HG03439 (cell line): ENCODE data around the gene MLLT3.

Experiments used
- ATAC-seq: cut with Tn5 transposase; IDR thresholded peaks from one replicate; pipeline ENCODE4 v1.9.1; 2021; ENCODE audit warnings: mild to moderate bottlenecking, moderate library complexity; ENCODE audit not compliant: unreplicated experiment

The MLLT3 gene

DNA sequence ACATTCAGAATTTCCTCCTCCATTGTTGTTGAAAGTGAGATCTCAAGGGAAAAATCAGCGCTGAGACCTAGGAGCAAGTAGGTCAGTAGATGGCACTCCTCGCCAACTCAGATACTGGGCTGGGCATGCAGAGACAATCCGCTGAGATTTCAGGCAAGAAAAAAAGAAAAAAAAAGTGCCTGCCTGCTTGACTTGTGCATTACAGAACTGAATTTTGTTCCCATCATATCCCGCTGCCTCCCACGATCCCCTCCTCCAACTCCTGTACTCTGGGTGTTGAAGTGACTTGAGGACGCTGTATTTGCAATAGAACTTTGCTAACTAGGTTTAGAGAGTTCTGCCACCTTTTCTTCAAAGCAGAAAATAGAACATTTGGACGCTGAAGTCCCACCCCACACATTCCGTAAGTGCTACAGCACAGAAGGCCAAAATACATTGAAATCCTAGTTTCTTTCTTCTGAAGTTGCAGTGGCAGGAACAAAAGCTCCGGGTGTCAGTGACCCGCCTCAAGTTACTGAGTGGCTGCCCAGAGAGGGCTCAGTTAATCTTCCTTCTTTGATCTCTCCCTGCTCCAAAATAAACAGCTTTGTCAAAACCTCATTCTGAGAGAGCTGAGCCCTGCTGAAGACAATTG is 265.8 kb downstream of the MLLT3 start:
- no peak for ATAC-seq

DNA sequence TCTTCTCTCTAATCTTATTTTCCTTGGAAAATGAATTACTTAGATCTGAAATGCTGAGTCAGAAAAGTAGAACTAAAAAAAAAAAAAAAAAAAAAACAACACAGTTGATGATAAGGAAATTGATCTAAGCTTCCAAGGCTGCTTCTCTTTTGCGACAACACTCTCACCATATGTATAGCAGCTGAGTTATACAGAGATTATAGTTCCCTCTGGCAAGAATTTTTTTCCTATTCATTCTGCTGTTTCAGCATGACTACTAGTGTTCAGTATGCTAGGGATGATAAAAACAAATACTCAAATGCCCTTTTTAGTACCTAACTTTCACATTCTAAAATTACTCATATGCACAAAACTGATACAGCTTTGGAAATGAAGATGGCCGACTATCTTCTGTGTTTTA is 267.3 kb downstream of the MLLT3 start:
- ATAC-seq, result no peak

DNA sequence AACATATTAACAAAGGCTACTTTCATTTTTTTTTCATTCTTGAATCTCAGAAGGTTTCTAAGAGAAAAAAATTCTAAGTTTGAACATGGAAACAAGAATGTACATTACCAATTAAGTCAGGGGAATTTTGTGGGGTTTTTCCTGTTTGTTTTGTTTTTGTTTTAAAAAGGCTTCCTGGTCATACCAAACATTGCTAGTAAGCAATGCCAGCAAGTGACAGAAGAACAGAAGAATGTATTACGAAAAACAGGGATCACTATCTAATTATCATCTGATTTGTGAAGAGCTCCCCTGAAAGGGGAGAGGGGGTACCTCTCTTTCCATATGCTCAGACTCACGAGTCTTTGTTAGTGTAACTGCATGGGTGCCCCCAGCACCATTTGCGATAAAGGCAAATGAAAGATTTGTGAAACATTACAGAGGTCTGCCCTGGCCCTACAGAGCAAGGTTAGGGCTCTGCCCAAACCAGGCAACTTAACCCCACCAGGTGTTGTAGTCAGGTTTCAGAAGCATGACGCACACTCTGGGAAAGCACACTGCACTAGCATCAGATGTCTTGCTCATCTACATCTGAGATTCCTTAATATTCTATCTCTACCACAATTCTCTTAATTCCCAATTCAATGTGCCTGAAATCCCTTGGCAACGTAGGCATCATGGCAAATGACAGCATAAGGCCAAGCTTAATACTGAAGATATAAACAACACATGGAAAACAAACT is 268.2 kb downstream of the MLLT3 start:
- no peak for ATAC-seq

DNA sequence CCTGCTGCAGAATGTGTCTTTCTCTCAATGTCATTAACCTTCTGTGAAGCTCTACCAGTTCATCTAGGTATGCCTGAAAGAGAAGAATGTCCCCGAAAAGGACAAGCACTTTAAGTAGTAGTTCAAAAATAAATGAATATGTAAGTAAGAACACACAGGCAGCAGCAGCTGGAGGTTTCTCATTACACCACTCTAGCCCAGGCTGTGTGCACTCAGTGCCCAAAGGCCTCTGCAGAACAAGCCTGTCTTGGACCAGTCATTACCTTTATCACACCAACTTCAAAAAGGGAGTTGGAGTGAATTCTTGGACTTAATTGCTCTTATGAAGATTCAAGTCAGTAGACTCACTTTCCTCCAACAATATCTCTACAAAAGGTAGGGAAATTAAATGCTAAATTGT is 268.8 kb downstream of the MLLT3 start:
- no peak for ATAC-seq

DNA sequence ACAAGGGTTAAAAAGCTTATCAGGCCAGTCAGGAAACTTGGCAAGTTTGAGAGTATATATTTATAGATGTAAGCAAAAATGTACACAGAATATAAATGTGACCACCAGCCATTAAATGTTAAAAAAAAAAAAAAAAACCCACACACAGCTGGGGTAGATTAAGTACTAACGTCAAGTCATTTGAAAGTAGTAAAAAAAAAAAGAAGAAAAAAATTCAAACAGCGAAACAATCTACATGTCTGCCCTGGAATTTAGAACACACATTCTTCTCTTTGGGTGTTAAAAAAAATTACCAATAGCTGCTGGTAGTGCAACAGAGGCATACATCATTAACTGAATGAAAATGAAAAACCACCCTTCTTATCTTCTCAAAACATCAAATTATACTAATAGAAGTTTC is 269.7 kb downstream of the MLLT3 start:
- ATAC-seq, result no peak

DNA sequence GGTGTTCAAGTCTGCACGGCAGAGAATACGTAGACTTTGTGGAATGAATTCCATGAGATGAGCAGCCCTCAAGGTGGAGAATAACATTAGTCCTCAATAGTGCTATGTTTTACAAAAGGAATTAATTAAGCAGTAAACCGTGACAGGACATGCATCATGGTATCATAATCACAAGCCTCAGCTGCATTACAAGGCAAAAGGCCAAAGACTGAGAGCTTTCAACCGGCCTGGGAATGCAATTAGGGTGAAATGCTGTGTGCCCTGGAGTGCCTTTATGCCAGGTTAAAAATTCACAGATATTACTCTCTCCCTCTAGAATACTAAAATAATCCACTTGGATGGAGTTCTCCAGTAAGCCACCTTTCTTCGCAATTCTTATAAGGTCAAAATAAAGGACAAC is 270.6 kb downstream of the MLLT3 start:
- ATAC-seq, result no peak

DNA sequence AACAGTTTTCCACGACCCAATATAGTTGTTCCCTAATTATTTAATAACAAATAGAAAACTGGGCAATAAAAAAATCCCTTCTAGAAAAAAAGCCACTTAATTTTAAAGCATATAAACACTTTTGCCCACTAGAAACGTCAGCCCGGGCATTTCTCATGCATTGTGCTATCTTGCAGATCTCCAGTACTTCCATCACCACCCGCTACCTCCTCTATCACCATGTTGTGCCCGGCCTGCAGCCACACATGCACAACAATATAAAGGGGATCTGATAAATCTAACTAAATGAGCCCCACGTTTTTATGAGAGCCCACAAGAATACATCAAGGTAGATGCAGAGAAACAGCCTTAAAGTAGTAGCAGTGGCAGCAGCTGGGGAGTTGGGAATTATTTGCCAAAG is 272.7 kb downstream of the MLLT3 start:
- ATAC-seq, result no peak

DNA sequence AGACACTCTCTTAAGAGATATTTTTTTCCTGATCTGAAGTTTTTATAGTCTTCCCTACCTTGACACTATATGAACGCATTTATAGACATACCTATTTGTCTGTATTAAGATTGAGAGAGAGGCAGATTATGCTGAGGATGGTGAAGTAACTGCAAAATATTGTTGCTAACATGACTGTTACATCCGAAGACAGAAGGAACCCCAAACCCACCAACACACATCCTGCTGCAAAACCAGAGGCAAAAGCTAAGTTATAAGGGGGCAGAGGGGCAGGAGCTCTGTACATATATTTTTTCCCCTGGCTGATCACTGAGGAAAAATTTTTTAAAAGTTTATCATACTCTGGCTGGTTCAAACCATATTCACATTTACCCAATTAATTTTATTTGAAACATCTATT is 279.0 kb downstream of the MLLT3 start:
- ATAC-seq, result no peak

DNA sequence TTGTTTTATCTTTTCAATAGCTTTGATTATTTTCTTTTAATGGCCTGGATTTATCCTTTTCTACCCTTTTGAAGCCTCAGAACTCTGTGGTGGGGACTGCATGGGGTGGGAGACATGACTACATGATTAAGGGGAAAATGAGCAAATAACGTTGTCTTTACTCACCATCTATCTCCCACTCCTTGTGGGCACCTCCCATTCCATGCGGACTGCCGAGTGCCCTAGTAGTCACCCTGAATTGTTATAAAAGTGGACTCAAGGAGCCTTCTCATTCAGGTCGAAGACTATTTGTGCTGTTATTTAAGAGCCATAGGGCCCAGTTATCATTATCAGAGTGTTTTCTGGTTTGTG is 281.8 kb downstream of the MLLT3 start:
- ATAC-seq, result no peak

DNA sequence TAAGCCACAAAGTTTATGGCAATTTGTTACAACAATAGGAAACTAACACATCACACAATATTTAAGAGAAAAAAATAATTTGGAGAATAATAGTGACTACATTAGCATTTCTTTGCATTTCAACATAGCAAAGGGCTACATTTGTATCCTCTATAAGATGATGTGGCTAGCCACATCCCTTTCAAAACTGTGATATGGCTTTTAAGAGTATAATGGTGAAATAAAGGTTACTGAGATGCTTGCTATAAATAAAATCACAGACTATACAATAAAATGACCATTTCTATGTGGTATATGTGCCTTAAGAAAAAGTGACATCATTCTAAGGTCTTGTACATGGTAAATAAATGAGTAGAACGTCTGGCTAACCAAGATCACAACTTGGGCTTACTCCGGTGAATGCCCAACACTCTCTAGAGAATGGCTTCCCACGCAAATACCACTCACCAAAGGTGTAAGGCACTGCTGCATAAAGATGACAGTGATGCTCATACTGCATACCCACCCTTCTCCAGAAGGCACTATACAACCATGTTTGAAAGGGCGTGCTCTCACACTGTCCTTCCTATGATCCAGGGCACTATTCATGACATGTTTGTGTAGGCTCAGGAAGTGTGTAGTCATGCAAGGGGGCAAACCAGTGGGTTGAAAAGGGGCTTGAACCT is 286.5 kb downstream of the MLLT3 start:
- no peak for ATAC-seq

DNA sequence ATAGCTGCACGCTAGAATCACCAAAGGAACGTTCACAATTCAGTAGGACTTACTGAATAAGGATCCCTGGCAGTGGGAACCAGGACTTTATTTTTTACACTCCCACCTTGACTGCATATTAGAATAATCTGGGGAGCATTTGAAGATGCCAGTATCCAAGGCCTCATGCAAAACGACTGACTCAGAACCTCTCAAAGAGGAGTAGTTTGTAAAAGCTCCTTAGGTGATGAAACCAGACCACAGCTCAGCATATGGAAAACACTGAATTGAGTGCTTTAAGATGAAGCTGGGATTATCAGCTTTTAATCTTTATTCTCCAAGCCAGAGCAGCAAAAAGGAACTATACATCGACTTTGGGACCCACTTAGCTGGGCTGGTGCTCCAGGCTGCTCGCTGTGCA is 288.3 kb downstream of the MLLT3 start:
- no peak for ATAC-seq

DNA sequence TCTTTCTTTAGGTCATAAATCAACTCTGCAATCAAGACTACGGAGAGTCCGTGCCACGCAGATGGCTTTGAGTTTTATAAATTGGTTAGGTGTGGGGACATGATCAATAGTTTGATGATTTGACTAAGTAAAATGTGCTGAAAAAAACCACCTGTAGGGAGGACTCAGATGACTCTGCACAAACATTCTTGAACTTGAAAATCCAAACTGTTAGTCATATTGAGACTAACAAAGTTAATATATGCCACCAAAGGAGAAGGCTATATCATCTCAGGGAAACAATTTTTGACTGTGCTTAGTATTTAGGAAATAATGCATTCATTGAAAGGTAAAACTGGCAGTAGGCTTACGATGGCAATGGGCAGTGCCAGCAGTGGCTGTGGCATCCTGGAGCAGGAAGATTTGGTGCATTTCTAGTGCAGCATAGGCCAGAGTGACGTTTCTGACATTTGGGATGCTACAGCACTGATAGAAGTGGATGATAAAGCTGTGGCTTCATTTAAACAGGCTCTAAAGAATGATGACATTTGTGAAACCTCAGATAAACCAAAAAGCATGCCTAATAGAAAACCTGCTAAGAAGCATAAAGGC is 291.1 kb downstream of the MLLT3 start:
- peak; percentile 79 for ATAC-seq

DNA sequence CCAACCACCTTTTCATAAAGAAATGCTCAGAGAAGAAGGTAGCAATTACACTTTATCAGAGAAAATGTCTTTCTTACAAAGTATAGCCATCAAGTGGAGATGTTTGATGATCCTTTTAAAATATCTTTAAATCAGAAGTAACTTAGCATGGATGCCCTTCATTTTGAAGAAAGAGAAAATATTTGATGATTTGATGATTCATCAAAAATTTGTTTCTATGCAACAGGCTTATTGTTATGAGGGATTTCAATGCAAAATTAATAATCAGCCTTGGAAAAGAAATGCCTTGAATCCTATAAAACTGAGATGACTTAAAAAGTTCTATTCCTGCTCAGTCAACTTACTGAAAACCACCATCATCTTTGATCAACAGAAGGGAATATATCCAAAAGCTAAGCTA is 291.6 kb downstream of the MLLT3 start:
- no peak for ATAC-seq

DNA sequence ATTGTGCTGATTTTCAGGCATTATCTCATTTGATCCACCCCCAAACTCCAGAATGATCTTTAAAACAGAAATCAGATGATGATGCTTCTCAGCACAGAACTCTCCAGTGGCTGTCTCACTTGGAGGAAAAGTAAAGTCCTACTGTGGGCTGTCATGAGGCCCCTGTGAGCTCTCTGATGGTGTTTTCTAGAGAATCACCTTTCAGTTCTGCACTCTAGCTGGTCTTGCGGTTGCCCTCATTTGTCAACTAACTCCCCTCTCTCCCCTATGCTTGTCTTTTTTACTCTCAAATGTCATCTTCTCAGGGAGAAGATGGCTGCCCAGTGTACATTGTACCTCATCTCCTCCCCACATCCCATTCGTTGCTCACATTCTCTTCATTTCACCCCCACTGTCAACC is 295.8 kb downstream of the MLLT3 start:
- no peak for ATAC-seq

DNA sequence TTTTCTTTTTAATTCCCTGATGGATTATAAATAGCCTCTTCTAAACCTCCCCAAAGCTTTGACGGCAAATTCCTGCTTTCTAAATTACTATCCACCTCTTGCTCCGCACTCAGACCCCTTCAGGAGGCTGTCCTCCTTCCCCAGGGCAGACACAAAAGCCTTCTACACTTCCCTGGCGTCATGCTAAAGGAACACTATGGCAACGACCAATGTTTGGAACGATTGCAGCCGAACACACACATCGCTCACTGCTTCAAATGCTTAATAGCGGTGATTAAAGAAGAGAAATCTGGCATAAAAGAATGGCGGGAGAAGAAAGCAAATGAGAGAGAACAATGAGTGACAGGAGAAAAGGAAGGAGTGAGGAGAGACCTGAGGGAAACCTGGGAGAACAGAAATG is 297.3 kb downstream of the MLLT3 start:
- ATAC-seq, result no peak

DNA sequence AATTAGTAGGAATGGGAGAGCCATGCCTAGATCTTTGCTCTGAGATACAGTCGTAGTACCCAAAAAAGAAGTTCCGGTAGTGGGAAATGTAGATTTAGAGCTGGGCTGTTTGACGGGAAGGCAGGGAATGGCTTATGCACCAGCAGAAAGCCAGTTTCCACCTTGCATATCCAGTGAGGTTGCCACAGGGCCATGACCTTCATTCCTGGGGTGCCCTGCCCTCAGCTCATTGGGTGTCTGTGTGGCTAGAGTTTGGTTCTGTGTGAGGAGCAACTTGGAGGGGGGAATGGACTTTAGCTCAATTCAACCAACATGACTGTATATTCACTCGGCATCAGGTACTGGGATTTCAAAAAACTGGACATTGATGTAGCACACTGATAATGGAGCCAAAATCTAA is 300.1 kb downstream of the MLLT3 start:
- ATAC-seq, result no peak

DNA sequence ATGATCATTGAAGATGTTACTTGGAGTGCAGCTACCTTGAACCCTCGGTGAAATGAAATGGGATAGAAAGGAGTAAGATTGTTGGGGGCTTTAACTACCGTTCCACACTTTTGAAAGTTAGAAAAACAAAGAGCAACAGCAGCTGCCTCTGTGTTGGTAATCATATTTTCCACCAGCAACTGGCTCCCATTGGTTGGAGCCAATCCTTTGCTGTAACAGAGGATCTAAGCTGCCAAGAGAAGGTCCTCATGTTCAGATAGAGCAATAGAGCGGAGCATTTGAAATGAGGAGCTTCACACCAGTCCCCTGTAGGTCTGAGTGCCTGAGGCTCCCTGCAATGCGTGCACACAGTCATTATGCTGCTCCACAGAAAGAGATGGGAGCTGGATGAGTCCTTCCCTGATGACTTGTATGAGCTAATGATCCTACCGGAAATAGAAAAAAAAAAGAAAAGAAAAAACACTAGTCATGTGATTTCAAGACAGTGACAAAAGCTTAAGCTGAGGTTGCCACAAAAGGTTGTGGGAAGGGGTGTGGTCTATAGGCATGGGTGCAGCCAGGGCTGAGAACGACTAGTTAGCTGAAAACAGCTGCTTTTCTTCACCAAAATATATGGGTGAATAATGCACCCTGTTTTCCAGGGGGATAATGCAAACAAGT is 300.7 kb downstream of the MLLT3 start:
- no peak for ATAC-seq

DNA sequence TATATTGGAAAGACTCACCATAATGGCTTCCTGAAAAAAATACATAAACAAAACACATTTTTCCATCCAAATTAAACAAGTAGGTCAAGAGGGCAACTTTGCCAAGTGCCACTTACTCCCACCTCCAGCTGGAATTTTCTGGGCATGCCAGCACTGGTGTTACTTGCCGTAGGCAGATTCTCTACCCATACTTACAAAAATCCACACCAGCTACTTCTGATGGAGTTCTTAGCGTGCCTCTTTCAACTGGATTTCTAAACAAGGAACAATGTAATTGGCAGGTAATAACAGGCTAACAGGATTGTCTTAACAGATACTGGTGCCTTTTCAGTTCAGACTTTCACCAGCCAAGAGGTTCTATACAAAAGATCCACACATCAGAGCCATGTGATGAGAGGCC is 301.4 kb downstream of the MLLT3 start:
- no peak for ATAC-seq

DNA sequence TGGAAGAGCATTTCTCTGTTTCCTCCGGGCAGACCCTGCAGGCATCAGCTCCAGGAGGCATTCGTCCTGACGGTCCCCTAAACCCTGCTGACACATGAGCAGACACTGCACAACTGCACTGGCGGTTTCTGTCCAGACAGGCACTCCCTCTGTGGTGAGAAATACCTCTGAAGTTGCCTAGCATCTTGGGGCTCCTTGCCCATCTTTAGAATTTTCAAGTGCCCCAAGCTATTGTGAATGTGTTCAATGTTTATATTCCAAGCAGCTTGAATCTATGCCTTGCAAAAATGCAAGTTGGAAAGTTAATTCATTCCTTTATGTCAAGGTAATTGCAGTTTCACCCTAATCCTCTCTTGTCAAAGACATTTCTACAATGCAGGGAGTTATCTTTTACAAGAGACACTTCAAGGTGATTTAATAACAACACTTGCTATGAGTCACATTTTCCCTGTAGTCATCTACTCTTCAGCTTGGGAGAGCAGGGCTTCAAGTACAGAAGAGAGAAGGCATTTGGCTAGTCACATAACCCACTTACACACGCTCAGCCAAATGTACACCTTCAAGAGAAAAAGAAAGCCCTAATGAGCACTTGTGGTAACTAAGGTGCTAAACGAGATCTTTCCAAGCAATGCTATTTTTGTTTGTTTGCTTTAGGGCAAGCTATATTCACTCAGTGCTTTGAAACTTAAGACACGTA is 302.5 kb downstream of the MLLT3 start:
- no peak for ATAC-seq

DNA sequence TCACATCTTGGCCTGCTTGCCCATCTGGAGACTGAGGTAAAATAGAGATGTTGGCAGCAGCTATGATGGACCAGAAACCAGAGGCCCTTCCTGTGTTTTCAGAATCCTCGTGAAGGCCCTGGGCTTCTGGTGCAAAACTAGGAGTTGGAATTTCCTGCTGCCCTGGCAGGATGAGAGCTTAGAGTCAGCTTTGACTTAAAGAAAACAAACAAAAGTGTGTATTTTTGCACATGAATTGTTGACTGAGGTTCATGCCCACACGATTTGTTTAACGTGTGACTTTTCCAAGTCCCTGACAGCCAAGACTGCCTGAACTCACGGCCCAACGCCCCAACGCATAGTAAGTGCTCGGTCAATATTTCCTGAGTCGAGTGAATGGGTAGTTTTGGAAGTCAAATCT is 303.1 kb downstream of the MLLT3 start:
- ATAC-seq, result no peak

DNA sequence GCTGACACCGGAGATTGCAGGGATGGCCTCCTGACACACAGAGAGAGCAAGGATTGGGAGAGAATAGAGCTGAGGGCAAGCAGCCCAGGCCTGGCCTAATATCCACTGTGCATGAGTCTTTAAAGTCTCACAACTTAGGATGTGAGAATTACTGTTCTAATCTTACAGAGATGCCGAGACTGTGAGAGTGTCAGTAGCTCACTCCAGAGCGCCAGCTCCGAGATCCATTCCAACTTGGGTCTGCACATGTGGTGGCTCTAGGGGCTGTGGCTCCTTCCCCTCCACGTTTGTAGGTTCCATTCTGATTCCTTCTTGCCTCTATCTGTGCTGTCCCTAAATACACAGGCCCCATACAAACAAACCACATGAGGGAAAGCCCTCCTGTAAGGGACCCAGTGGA is 304.6 kb downstream of the MLLT3 start:
- no peak for ATAC-seq
